ENCODE data around the gene ZHX3.

DNA sequence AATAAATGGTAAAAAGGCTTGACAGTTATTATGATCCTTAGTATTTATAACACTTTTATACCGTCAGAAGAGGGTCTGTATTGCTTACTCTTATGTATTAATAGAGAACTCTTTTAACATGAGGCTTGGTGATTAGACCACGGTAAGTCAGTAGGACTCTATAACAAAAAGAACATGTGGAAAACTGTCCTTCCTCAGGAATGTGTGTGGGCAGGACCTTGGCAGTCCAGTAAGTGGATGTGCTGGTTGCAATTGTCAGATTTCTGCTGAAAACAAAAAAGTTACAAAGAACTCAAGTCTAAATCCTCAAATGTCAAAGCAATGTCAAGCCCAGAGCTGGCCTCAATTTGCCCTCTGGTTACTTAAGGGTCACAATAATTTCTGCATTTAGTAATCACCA is 99.1 kb downstream of the ZHX3 start:
- no peak for TF ChIP-seq POLR2A (IDR thresholded peaks at IDR 0.05)
- TF ChIP-seq, protein P1, sequence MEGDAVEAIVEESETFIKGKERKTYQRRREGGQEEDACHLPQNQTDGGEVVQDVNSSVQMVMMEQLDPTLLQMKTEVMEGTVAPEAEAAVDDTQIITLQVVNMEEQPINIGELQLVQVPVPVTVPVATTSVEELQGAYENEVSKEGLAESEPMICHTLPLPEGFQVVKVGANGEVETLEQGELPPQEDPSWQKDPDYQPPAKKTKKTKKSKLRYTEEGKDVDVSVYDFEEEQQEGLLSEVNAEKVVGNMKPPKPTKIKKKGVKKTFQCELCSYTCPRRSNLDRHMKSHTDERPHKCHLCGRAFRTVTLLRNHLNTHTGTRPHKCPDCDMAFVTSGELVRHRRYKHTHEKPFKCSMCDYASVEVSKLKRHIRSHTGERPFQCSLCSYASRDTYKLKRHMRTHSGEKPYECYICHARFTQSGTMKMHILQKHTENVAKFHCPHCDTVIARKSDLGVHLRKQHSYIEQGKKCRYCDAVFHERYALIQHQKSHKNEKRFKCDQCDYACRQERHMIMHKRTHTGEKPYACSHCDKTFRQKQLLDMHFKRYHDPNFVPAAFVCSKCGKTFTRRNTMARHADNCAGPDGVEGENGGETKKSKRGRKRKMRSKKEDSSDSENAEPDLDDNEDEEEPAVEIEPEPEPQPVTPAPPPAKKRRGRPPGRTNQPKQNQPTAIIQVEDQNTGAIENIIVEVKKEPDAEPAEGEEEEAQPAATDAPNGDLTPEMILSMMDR (IDR thresholded peaks at IDR 0.05): no peak

Measured in heart left ventricle (tissue), 13 donors.